IMR-90 (cell line): ENCODE measurements around the gene EVI5.

Experiments used
- CEBPB ChIP-seq: IDR thresholded peaks from 2 replicates; pipeline ENCODE4 v1.6.1; 2012; ENCODE audit warnings: low read depth, low read length, improper control_type of control experiment
- CTCF ChIP-seq: conservative IDR thresholded peaks from 2 replicates; pipeline ENCODE4 v1.5.1; 2012; ENCODE audit warnings: mild to moderate bottlenecking, low read depth, low read length, improper control_type of control experiment
- FOS ChIP-seq: fragments of 150-350 bp; IDR thresholded peaks from 2 replicates; pipeline ENCODE4 v1.6.1; 2016; ENCODE audit warnings: low read depth, low read length
- MAFK ChIP-seq: IDR thresholded peaks from 2 replicates; pipeline ENCODE4 v1.6.1; 2012; ENCODE audit warnings: low read depth, low read length, improper control_type of control experiment
- POLR2A ChIP-seq: IDR thresholded peaks from 2 replicates; pipeline ENCODE4 v1.6.1; 2012; ENCODE audit warnings: mild to moderate bottlenecking, low read depth, low read length
- RCOR1 ChIP-seq: IDR thresholded peaks from 2 replicates; pipeline ENCODE4 v1.6.1; 2012; ENCODE audit warnings: mild to moderate bottlenecking, low read length, improper control_type of control experiment; ENCODE audit not compliant: insufficient replicate concordance
- RFX5 ChIP-seq: IDR thresholded peaks from 2 replicates; pipeline ENCODE4 v1.8.0; 2012; ENCODE audit warnings: low read depth, mild to moderate bottlenecking, low read length, moderate library complexity
- USF2 ChIP-seq: fragments of 150-350 bp; IDR thresholded peaks from 2 replicates; pipeline ENCODE4 v1.6.1; 2017; ENCODE audit warnings: mild to moderate bottlenecking, antibody characterized with exemption, low read length, low read depth

- no peak for TF ChIP-seq CTCF
- TF ChIP-seq POLR2A: no peak
- no peak for TF ChIP-seq RCOR1
- no peak for TF ChIP-seq CEBPB
- TF ChIP-seq MAFK: no peak
- no peak for TF ChIP-seq RFX5
- TF ChIP-seq FOS: no peak
- no peak for TF ChIP-seq USF2
These were observed 47.7 kb upstream of the EVI5 start for GRCh38 chr1:92832537-92833114.
